Measurements from ENCODE around the gene DDIT4.

DDIT4 gene

GRCh38 chr10:72252972-72253371, 20.8 kb upstream of the DDIT4 start:
- no peak overlapping the region for H3K27ac ChIP-seq
- TF ChIP-seq ZFX (IDR thresholded peaks at IDR 0.05): no peak
- TF ChIP-seq CTCF (conservative IDR thresholded peaks at IDR 0.05): no peak

GRCh38 chr10:72253578-72253977, 20.1 kb upstream of the DDIT4 start:
- H3K27ac ChIP-seq: peak overlapping the region; percentile 68
- TF ChIP-seq CTCF (conservative IDR thresholded peaks at IDR 0.05): no peak
- TF ChIP-seq ZFX (IDR thresholded peaks at IDR 0.05): no peak

- TF ChIP-seq CTCF (conservative IDR thresholded peaks at IDR 0.05) (no peak), ZFX (IDR thresholded peaks at IDR 0.05) (peak; percentile 63; the same call in 1 of the 2 replicates)
- H3K27ac ChIP-seq: peak overlapping the region; percentile 68
Observed at GRCh38 chr10:72254813-72255568, 18.7 kb upstream of the DDIT4 start.

GRCh38 chr10:72255977-72256729, 17.6 kb upstream of the DDIT4 start:
- H3K27ac ChIP-seq: peak overlapping the region; percentile 68
- TF ChIP-seq CTCF (conservative IDR thresholded peaks at IDR 0.05) (no peak), ZFX (IDR thresholded peaks at IDR 0.05) (no peak)

GRCh38 chr10:72257051-72257892, 16.5 kb upstream of the DDIT4 start:
- H3K27ac ChIP-seq: no peak overlapping the region; the same call in 1 of the 2 replicates
- TF ChIP-seq CTCF (conservative IDR thresholded peaks at IDR 0.05) (no peak), ZFX (IDR thresholded peaks at IDR 0.05) (no peak)

GRCh38 chr10:72258617-72259016, 15.1 kb upstream of the DDIT4 start:
- TF ChIP-seq CTCF (conservative IDR thresholded peaks at IDR 0.05) (no peak), ZFX (IDR thresholded peaks at IDR 0.05) (no peak)
- H3K27ac ChIP-seq: no peak overlapping the region
